Stimulated activated CD4-positive, alpha-beta T cell treated with anti-CD3 and anti-CD28 coated beads, Interleukin-2, amount 100 ng/mL, for 48 hours (primary cell): ENCODE measurements around the gene SPTBN2.
A peak's percentile ranks its signal among the peaks of the same experiment; 100 is the strongest.

Source experiments
- DNase-seq, 2 donors: peaks; one replicate each; pipeline ENCODE4 v3.0.0-alpha.2; 2020

Gene SPTBN2

GRCh38 chr11:66700742-66701141 lies 28.3 kb downstream of the SPTBN2 start:
- DNase-seq, result no peak

GRCh38 chr11:66700337-66700736 lies 28.7 kb downstream of the SPTBN2 start:
- DNase-seq, result no peak

- no peak for DNase-seq
These were observed 30.5 kb downstream of the SPTBN2 start for GRCh38 chr11:66698491-66698890.

GRCh38 chr11:66697988-66698387 lies 31.0 kb downstream of the SPTBN2 start:
- DNase-seq, result no peak

GRCh38 chr11:66696146-66696545 lies 32.9 kb downstream of the SPTBN2 start:
- no peak for DNase-seq

- peak; percentile 81 to 89 for DNase-seq
These were observed 34.2 kb downstream of the SPTBN2 start for GRCh38 chr11:66694732-66695207.

GRCh38 chr11:66694056-66694410 lies 35.0 kb downstream of the SPTBN2 start:
- no peak for DNase-seq

- DNase-seq, result no peak
These were observed 35.5 kb downstream of the SPTBN2 start for GRCh38 chr11:66693356-66694055.

GRCh38 chr11:66692871-66693331 lies 36.1 kb downstream of the SPTBN2 start:
- no peak for DNase-seq

- no peak for DNase-seq
These were observed 36.6 kb downstream of the SPTBN2 start for GRCh38 chr11:66692446-66692845.

- DNase-seq, result no peak
These were observed 37.6 kb downstream of the SPTBN2 start for GRCh38 chr11:66691311-66691980.

- DNase-seq, result no peak
These were observed 39.1 kb downstream of the SPTBN2 start for GRCh38 chr11:66689661-66690590.

- DNase-seq, result no peak
These were observed 40.2 kb downstream of the SPTBN2 start for GRCh38 chr11:66688561-66689534.

- no peak for DNase-seq
These were observed 41.2 kb downstream of the SPTBN2 start for GRCh38 chr11:66687831-66688281.

- DNase-seq, result no peak
These were observed 41.9 kb downstream of the SPTBN2 start for GRCh38 chr11:66686801-66687750.

GRCh38 chr11:66686100-66686785 lies 42.8 kb downstream of the SPTBN2 start:
- DNase-seq, result no peak

- no peak for DNase-seq
These were observed 43.5 kb downstream of the SPTBN2 start for GRCh38 chr11:66685276-66686099.

- no peak for DNase-seq
These were observed 44.4 kb downstream of the SPTBN2 start for GRCh38 chr11:66684635-66685034.

- DNase-seq, result no peak
These were observed 45.1 kb downstream of the SPTBN2 start for GRCh38 chr11:66683877-66684276.
